ENCODE results near the gene CLIP3. TPM values are rescaled to one million over a fixed set of nuclear protein-coding genes. Genes with fewer than 3 reads are reported as not detected.
"Not testable (repeated sequence)": the region's sequence is repeated elsewhere in the genome, so short reads cannot be mapped to it uniquely, and the experiment has no call there.

The CLIP3 gene, protein sequence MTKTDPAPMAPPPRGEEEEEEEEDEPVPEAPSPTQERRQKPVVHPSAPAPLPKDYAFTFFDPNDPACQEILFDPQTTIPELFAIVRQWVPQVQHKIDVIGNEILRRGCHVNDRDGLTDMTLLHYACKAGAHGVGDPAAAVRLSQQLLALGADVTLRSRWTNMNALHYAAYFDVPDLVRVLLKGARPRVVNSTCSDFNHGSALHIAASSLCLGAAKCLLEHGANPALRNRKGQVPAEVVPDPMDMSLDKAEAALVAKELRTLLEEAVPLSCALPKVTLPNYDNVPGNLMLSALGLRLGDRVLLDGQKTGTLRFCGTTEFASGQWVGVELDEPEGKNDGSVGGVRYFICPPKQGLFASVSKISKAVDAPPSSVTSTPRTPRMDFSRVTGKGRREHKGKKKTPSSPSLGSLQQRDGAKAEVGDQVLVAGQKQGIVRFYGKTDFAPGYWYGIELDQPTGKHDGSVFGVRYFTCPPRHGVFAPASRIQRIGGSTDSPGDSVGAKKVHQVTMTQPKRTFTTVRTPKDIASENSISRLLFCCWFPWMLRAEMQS
- polyA plus RNA-seq (ENCODE audit: insufficient read length in 3 of 3), result 10 to 100 TPM; 51.9 to 54.0 (median 53.7) TPM
- long read RNA-seq, donor 1, partial matches to known transcripts, result 13 of 19 reads
- long read RNA-seq, donor 1, other reads (novel, unspliced or antisense), result 0 of 19 reads
- long read RNA-seq, donor 2, partial matches to known transcripts, result 31 of 37 reads
- long read RNA-seq, donor 2, other reads (novel, unspliced or antisense), result 0 of 37 reads
- long read RNA-seq, donor 3, transcript CLIP3-201 (14 exons, 3,370 nt), result major isoform, 13 of 21 reads
- long read RNA-seq, donor 3, partial matches to known transcripts, result 5 of 21 reads
- long read RNA-seq, donor 3, other reads (novel, unspliced or antisense), result 0 of 21 reads
- long read RNA-seq, donor 4, transcript CLIP3-201 (14 exons, 3,370 nt), result major isoform, 12 of 28 reads
- long read RNA-seq, donor 4, partial matches to known transcripts, result 13 of 28 reads
- long read RNA-seq, donor 4, other reads (novel, unspliced or antisense), result 0 of 28 reads
- long read RNA-seq, donor 5, transcript CLIP3-206 (13 exons, 2,080 nt), result minor isoform, 5 of 69 reads
- long read RNA-seq, donor 5, transcript CLIP3-201 (14 exons, 3,370 nt), result major isoform, 20 of 69 reads
- long read RNA-seq, donor 5, partial matches to known transcripts, result 42 of 69 reads
- long read RNA-seq, donor 5, other reads (novel, unspliced or antisense), result 0 of 69 reads
- long read RNA-seq, donor 6, transcript CLIP3-201 (14 exons, 3,370 nt), result major isoform, 11 of 22 reads
- long read RNA-seq, donor 6, partial matches to known transcripts, result 9 of 22 reads
- long read RNA-seq, donor 6, other reads (novel, unspliced or antisense), result 0 of 22 reads
- long read RNA-seq, donor 7, partial matches to known transcripts, result 13 of 20 reads
- long read RNA-seq, donor 7, other reads (novel, unspliced or antisense), result 0 of 20 reads
- long read RNA-seq, donor 8, transcript CLIP3-206 (13 exons, 2,080 nt), result minor isoform, 5 of 51 reads
- long read RNA-seq, donor 8, transcript CLIP3-201 (14 exons, 3,370 nt), result major isoform, 15 of 51 reads
- long read RNA-seq, donor 8, partial matches to known transcripts, result 28 of 51 reads
- long read RNA-seq, donor 8, other reads (novel, unspliced or antisense), result 0 of 51 reads
- long read RNA-seq, donor 9, transcript CLIP3-201 (14 exons, 3,370 nt), result major isoform, 10 of 20 reads
- long read RNA-seq, donor 9, partial matches to known transcripts, result 7 of 20 reads
- long read RNA-seq, donor 9, other reads (novel, unspliced or antisense), result 0 of 20 reads
- long read RNA-seq, donor 10, partial matches to known transcripts, result 12 of 20 reads
- long read RNA-seq, donor 10, other reads (novel, unspliced or antisense), result 0 of 20 reads
- long read RNA-seq, donor 11, transcript CLIP3-201 (14 exons, 3,370 nt), result major isoform, 9 of 27 reads
- long read RNA-seq, donor 11, partial matches to known transcripts, result 16 of 27 reads
- long read RNA-seq, donor 11, other reads (novel, unspliced or antisense), result 0 of 27 reads
- long read RNA-seq, donor 12, transcript CLIP3-201 (14 exons, 3,370 nt), result major isoform, 5 of 5 reads
- long read RNA-seq, donor 12, partial matches to known transcripts, result 0 of 5 reads
- long read RNA-seq, donor 12, other reads (novel, unspliced or antisense), result 0 of 5 reads
- long read RNA-seq, donor 13, transcript CLIP3-201 (14 exons, 3,370 nt), result major isoform, 7 of 29 reads
- long read RNA-seq, donor 13, partial matches to known transcripts, result 17 of 29 reads
- long read RNA-seq, donor 13, other reads (novel, unspliced or antisense), result 0 of 29 reads
- long read RNA-seq, donor 14, transcript CLIP3-201 (14 exons, 3,370 nt), result major isoform, 7 of 9 reads
- long read RNA-seq, donor 14, partial matches to known transcripts, result 0 of 9 reads
- long read RNA-seq, donor 14, other reads (novel, unspliced or antisense), result 0 of 9 reads
- long read RNA-seq, donor 15, transcript CLIP3-201 (14 exons, 3,370 nt), result major isoform, 9 of 17 reads
- long read RNA-seq, donor 15, partial matches to known transcripts, result 7 of 17 reads
- long read RNA-seq, donor 15, other reads (novel, unspliced or antisense), result 0 of 17 reads
- long read RNA-seq, donor 16, transcript CLIP3-201 (14 exons, 3,370 nt), result major isoform, 23 of 87 reads
- long read RNA-seq, donor 16, transcript CLIP3-206 (13 exons, 2,080 nt), result minor isoform, 6 of 87 reads
- long read RNA-seq, donor 16, partial matches to known transcripts, result 54 of 87 reads
- long read RNA-seq, donor 16, other reads (novel, unspliced or antisense), result 0 of 87 reads

DNA sequence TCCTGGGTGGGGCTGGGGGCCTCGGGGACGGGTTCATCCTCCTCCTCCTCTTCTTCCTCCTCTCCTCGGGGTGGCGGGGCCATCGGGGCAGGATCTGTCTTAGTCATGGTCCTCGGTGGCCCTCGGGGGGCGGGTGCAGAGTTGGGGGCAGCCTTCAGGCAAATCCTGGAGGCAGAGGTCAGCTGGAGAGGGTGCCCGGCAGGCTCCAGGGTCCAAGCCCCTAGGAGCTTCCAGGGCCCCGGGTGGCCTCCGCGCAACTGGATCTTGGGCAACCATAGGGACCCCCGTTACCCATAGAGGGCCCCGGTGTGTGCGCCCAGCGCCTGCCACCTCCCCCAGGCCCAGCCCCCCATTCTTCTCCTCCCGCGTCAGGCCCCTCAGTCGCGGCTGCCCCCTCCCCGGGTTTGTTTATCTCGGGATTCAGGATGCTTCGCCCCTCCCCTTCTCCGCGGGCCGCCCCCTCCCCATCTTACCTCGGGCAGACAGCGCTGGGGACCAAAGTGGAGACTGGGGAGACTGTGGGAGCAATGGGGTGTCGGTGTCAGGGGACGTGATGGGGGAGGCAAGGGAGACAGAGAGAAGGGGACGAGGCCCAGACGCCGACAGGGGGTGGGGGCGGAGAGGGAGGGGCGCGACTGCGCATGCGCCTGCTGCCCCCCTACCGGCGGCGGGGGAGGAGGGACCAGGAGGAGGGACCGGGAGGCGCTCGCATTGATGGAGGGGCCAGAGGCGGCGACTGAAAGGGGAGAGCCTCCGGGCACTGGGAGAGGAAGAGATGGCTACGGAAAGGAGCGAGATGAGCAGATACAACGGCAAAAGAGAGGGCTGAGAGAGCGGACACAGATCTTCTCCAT, at the start of gene CLIP3:
CLIP3 (minus strand) TSS at position 623 of the 854 bp plus-strand sequence; CDS start at position 107, 516 bp downstream.
- peak in 4 of 11 donors; percentile 59 to 68 (median 62) for DNase-seq (ENCODE audit: extremely low read depth in 1 of 11, low read depth in 9 of 11, low spot score in 4 of 11)

- no peak for DNase-seq (ENCODE audit: extremely low read depth in 1 of 11, low read depth in 9 of 11, low spot score in 4 of 11)
Measured at GRCh38 chr19:36081894-36082293, 49.2 kb upstream of the CLIP3 start.

DNA sequence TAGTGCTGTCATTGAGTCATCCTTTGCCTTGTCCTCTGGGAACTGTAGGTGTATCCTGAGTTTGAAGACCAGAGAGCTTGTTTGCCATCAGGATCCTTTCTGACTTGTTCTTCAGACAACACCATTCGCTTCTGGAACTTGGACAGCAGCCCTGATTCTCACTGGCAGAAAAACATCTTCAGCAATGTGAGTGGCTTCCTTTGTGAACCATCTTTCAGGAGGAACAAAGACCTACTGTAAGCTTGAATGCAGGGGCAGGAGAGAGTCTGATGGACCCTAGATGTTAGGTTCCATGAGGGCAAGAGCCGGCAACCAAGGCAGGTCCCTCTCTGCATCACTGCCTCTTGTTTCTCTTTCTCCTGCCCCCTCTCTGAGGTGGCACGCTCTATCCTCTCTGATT, 48.7 kb upstream of the CLIP3 start:
- no peak for DNase-seq (ENCODE audit: extremely low read depth in 1 of 11, low read depth in 9 of 11, low spot score in 4 of 11)

DNA sequence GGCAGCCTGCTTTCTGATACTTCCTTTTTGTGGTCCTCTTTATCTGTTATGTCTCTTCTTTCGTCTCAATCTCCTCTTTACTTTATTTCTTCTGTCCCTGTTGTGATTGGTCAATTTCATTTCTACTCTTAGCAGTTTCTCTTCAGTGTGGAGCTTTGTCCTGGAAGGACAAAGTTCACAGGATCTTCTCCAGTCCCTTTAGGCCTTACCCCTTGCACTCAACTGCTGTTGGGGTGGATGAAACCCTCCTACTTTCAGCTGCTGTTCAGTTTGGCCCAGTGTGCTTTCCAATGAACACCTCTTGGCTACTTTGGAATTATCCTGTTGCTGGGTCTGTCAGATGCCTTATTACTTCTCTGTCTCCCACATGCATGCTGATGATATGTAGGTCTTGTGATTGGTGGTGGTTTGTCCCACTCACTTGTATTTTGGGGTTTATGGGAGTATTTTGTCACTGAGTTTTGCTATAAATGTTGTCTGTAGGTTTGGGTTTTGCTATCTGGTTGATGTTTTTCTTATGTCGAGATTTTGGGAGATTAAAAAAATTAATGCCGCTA, 46.8 kb upstream of the CLIP3 start:
- DNase-seq (ENCODE audit: extremely low read depth in 1 of 11, low read depth in 9 of 11, low spot score in 4 of 11), result no peak

GRCh38 chr19:36073121-36073876, 40.6 kb upstream of the CLIP3 start:
- DNase-seq (ENCODE audit: extremely low read depth in 1 of 11, low read depth in 9 of 11, low spot score in 4 of 11), result no peak

- DNase-seq (ENCODE audit: extremely low read depth in 1 of 11, low read depth in 9 of 11, low spot score in 4 of 11), result no peak
Measured at GRCh38 chr19:36072081-36072480, 39.4 kb upstream of the CLIP3 start.

DNA sequence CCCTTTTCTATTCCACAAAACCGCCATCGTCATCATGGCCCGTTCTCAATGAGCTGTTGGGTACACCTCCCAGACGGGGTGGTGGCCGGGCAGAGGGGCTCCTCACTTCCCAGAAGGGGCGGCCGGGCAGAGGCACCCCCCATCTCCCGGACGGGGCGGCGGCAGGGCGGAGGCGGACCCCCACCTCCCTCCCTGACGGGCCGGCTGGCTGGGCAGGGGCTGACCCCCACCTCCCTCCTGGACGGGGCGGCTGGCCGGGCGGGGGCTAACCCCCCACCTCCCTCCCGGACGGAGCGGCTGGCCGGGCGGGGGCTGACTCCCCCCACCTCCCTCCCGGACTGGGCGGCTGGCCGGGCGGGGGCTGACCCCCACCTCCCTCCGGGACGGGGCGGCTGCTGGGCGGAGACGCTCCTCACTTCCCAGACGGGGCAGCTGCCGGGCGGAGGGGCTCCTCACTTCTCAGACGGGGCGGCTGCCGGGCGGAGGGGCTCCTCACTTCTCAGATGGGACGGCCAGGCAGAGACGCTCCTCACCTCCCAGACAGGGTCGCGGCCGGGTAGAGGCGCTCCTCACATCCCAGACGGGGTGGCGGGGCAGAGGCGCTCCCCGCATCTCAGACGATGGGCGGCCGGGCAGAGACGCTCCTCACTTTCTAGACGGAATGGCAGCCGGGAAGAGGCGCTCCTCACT, 36.3 kb upstream of the CLIP3 start:
- DNase-seq (ENCODE audit: extremely low read depth in 1 of 11, low read depth in 9 of 11, low spot score in 4 of 11), result not testable (repeated sequence)

GRCh38 chr19:36067681-36068080, 35.0 kb upstream of the CLIP3 start:
- no peak for DNase-seq (ENCODE audit: extremely low read depth in 1 of 11, low read depth in 9 of 11, low spot score in 4 of 11)

DNA sequence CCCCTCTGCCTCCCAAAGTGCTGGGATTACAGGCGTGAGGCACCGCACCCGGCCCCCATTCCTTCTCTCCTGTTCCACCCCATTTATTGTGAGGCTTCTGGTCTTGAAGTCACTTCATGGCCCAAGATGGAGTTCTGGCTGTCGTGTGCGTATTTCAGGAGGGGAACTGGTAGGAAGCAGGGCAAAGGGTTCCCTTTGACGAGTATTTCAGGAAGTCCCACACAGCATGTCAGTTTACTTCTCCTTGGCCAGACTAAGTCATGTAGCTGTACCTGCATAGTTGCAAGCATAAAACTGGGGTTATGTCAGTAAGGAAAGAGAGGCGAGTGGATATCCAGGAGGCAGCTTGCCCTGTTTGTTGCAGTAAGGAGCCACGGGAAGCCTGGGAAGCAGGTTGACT, 32.2 kb upstream of the CLIP3 start:
- no peak for DNase-seq (ENCODE audit: extremely low read depth in 1 of 11, low read depth in 9 of 11, low spot score in 4 of 11)

DNA sequence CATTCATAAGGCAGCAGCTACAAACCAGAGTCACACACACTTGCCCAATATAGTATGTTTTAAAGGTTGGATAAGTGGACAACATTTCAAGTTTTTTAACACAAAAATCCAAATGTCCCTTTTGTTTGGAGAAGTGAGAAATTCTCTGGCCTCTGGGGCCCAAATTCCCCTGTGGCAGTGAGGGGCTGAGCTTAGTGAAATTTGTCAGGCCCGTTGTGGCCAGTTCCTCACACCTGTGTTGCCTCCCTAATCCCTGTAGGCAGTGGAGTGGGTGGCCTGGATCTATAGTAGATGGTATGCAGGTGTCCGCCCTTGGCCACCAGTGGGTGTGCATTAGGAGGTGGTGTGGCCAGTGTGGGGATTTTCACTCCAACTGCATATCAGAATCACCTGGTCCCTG, 28.7 kb upstream of the CLIP3 start:
- no peak for DNase-seq (ENCODE audit: extremely low read depth in 1 of 11, low read depth in 9 of 11, low spot score in 4 of 11)

- no peak for DNase-seq (ENCODE audit: extremely low read depth in 1 of 11, low read depth in 9 of 11, low spot score in 4 of 11)
Measured at GRCh38 chr19:36060430-36060829, 27.8 kb upstream of the CLIP3 start.

- DNase-seq (ENCODE audit: extremely low read depth in 1 of 11, low read depth in 9 of 11, low spot score in 4 of 11), result no peak
Measured at GRCh38 chr19:36059180-36059910, 26.7 kb upstream of the CLIP3 start.

GRCh38 chr19:36058481-36059179, 26.0 kb upstream of the CLIP3 start:
- no peak for DNase-seq (ENCODE audit: extremely low read depth in 1 of 11, low read depth in 9 of 11, low spot score in 4 of 11)
